H1 (cell line): ENCODE measurements around the gene MRPL36. TPM values are rescaled to one million over a fixed set of nuclear protein-coding genes. Genes with fewer than 3 reads are reported as not detected.

Experiments
- BCL11A ChIP-seq, 2 experiments: IDR thresholded peaks; one replicate each; pipeline ENCODE4 v1.6.1; 2011; ENCODE audit warnings: low read depth in 2 of 2, low read length in 2 of 2, mild to moderate bottlenecking in 2 of 2
- CHD7 ChIP-seq: fragments of 300-600 bp; sonication (generic); IDR thresholded peaks from 2 replicates; pipeline ENCODE4 v1.7.1; 2012; ENCODE audit warnings: low read length, moderate library complexity, mild to moderate bottlenecking, inconsistent platforms; ENCODE audit not compliant: insufficient replicate concordance
- EZH2 ChIP-seq: fragments of 200-600 bp; sonication (generic); IDR thresholded peaks from 2 replicates; pipeline ENCODE4 v1.7.1; 2012; ENCODE audit warnings: low read depth, mild to moderate bottlenecking, moderate library complexity, low read length, inconsistent platforms; ENCODE audit not compliant: severe bottlenecking
- HDAC2 ChIP-seq, 2 experiments: fragments of 300-600 bp in 1 of 2; sonication (generic) in 1 of 2; IDR thresholded peaks; 2 replicates each; pipeline ENCODE4 v1.6.1; 2011 to 2012; ENCODE audit warnings: low read depth in 2 of 2, low read length in 2 of 2, mild to moderate bottlenecking in 2 of 2, moderate library complexity in 2 of 2, borderline replicate concordance in 1 of 2, inconsistent platforms in 1 of 2
- JUN ChIP-seq: IDR thresholded peaks from 2 replicates; pipeline ENCODE4 v1.6.1; 2011; ENCODE audit warnings: low read depth, mild to moderate bottlenecking, improper control_type of control experiment, low read length
- NANOG ChIP-seq: IDR thresholded peaks from 2 replicates; pipeline ENCODE4 v1.6.1; 2011; ENCODE audit warnings: low read length, low read depth, mild to moderate bottlenecking, inconsistent platforms; ENCODE audit not compliant: insufficient read depth, poor library complexity, severe bottlenecking
- SAP30 ChIP-seq: fragments of 300-600 bp; sonication (generic); IDR thresholded peaks from 2 replicates; pipeline ENCODE4 v1.7.1; 2012; ENCODE audit warnings: low read length, moderate library complexity, mild to moderate bottlenecking, inconsistent platforms; ENCODE audit not compliant: insufficient read depth, insufficient replicate concordance
- polyA plus RNA-seq, 7 experiments: library from polyadenylated mRNA; depleted of rRNA in 3 of 7; stranded (reverse) in 5 of 7; unstranded in 2 of 7; fragments of >200 nt in 5 of 7; fragments of 200-250 nt in 2 of 7; gene quantifications; 1 replicate in 5 of 7; 2 replicates in 1 of 7; 4 replicates in 1 of 7; pipeline versions ENCODE4 v1.2.1 to v1.2.3, GENCODE V29; 2011 to 2013; ENCODE audit warnings: missing spikeins in 2 of 7, mixed read lengths in 2 of 7
- total RNA-seq: library from RNA; stranded (reverse); fragmentation: NEBNext Ultra II Directional; extraction: Animal tissue kit (Norgen Biotek cat#: 25700); gene quantifications from 2 replicates; pipeline ENCODE4 v1.2.1, GENCODE V29; 2021
- TF ChIP-seq, protein P1 (sequence below): IDR thresholded peaks from 2 replicates; pipeline ENCODE4 v1.6.1; 2012; ENCODE audit warnings: inconsistent platforms

The MRPL36 gene
- total and polyA plus RNA-seq, 2 of the 8 experiments (the other 6 are each of a cell fraction or from before 2014, with no cell fraction given) = 56.3 to 81.5 TPM

DNA sequence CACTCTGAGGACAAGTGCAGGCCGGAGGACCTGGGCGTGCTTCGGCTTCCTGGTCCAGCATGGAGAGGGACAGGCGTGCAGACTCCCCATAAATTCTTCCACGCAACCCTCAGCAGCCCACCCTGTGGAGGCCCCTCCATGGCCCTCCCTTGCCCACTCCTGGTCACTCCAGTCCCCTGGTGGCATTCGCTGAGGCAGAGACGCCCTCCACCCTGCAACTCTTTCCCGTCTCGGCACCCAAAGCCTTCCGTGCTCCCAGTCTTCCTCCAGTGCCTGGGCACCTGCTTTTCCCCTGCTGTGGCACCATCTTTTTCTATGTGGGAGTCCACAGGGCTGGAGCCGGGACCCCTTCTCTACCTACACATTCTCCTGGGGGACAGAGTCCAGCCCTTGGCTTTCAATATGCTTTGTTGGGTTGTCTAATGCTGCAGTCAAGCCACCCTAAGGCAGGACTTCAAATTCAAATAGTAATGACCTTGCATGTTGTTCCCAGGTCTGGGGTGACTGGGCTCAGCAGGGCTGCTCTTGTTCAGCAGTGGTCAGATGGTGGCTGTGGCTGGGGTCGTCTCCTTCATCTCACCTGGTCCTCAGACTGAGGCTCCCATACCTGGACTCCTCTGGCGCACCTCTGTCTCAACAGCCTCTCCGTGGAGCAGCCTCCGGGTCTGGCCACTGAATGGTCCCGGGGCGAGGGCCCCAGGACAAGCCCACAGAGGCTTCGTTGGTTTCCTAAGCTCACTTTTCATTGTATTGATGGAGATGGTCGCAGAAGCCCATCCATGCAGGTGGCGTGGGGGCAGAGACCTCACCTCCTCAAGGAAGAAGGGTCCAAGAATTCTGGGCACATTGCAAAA lies 15.2 kb downstream of the MRPL36 start (continued):
- TF ChIP-seq CHD7 = no peak
- no peak for TF ChIP-seq NANOG
- TF ChIP-seq, protein P1, sequence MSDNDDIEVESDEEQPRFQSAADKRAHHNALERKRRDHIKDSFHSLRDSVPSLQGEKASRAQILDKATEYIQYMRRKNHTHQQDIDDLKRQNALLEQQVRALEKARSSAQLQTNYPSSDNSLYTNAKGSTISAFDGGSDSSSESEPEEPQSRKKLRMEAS = no peak
- no peak for TF ChIP-seq BCL11A (IDR thresholded peaks at IDR 0.05; ENCODE audit: low read depth in 2 of 2, low read length in 2 of 2)
- no peak for TF ChIP-seq HDAC2 (IDR thresholded peaks at IDR 0.05; ENCODE audit: borderline replicate concordance in 1 of 2, low read depth in 2 of 2, low read length in 2 of 2)
- TF ChIP-seq JUN = no peak
- no peak for TF ChIP-seq EZH2
- no peak for TF ChIP-seq SAP30
